ENCODE data around the gene COCH. TPM values are rescaled to one million over a fixed set of nuclear protein-coding genes. Genes with fewer than 3 reads are reported as not detected.

Gene COCH
- 0.40 and 1.5 TPM in 2 replicates for total RNA-seq (2014; rRNA removed)
- polyA plus RNA-seq (2012), result 0.67 TPM

DNA sequence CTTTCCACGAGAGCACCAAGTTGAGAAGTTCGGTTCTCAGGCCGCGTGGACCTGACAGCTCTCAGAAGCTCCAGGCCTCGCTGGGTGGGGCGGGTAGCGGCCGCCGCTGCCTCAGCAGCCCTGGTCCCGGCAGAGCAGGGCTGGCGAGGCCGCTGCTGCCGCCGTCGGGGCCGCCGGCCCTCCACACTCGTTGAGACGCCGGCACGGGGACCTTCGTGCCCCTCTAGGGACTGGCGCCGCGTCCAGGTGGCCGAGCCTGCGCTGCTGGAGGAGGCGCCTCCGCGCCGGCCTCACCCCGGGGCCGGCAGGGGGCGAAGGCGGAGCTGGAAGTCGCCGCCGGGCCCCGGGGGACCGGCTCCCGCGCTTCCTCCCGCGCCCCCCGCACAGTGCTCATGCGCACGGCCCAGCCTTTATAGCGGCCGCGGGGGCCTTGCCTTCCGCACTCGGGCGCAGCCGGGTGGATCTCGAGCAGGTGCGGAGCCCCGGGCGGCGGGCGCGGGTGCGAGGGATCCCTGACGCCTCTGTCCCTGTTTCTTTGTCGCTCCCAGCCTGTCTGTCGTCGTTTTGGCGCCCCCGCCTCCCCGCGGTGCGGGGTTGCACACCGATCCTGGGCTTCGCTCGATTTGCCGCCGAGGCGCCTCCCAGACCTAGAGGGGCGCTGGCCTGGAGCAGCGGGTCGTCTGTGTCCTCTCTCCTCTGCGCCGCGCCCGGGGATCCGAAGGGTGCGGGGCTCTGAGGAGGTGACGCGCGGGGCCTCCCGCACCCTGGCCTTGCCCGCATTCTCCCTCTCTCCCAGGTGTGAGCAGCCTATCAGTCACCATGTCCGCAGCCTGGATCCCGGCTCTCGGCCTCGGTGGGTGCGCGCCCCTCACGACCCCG, at the start of gene COCH:
COCH (plus strand) TSS at position 440 of the 879 bp plus-strand sequence; CDS start at position 820, 380 bp downstream.
- DNase-seq (ENCODE audit: low read depth), result no peak

DNA sequence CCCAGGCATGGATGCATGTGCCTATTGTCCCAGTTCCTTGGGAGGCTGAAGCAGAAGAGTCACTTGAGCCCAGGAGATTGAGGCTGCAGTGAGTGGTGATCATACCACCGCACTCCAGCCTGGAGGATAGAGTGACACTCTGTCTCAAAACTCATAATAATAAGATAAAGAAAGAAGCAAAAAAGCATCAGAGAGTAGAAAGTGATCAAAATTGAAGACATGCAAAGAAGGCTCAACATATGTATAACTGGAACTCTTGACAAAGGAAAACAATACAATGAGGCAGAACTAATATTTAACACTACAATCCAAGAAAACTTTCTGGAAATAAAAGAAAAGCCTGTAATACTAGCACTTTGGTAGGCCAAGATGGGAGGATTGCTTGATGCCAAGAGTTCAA, 48.3 kb upstream of the COCH start:
- no peak for DNase-seq (ENCODE audit: low read depth)

- DNase-seq (ENCODE audit: low read depth), result no peak
These were observed 44.5 kb upstream of the COCH start for GRCh38 chr14:30829853-30830252.

- no peak for DNase-seq (ENCODE audit: low read depth)
These were observed 40.0 kb upstream of the COCH start for GRCh38 chr14:30834353-30834752.

GRCh38 chr14:30838351-30838750, 36.0 kb upstream of the COCH start:
- DNase-seq (ENCODE audit: low read depth), result no peak

- DNase-seq (ENCODE audit: low read depth), result no peak
These were observed 34.1 kb upstream of the COCH start for GRCh38 chr14:30840086-30840779.

DNA sequence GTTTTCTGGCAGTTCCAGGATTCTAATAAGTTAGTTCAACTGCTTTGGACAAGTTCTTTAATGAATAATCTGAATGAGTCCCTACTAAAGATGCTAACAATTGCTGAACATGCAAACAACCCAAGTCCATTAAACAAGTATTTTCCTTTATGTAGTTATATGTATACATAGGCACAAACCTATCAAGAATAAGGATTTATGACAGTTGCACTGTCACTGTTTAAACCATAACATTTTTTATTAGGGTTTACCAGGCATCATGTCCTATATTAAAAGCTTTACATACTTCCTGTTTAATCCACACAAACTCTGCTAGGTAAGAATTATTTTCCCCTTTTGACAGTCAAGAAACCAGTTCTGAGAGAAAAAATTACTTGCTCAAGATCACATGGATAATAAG, 31.9 kb upstream of the COCH start:
- DNase-seq (ENCODE audit: low read depth), result no peak

- no peak for DNase-seq (ENCODE audit: low read depth)
These were observed 25.7 kb upstream of the COCH start for GRCh38 chr14:30848449-30849240.

DNA sequence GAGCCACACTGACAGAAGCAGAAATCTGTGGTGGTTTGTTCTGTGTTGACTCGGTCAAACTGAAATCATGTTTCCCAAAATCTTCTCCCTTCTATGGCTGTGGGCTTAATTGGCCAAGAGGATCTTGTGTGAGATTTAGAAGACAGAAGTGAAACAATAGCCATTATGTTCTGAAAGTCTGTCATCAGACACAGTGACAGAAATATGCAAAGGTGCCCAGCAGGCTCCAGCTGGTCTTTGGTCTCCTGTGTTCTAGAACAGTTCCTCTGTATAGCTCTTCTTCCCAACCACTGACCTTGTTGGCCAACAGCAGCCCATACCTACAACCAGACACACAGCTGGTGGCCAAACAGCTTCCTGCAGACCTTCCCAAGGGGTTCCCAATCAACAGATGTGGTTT, 25.0 kb upstream of the COCH start:
- DNase-seq (ENCODE audit: low read depth), result no peak

DNA sequence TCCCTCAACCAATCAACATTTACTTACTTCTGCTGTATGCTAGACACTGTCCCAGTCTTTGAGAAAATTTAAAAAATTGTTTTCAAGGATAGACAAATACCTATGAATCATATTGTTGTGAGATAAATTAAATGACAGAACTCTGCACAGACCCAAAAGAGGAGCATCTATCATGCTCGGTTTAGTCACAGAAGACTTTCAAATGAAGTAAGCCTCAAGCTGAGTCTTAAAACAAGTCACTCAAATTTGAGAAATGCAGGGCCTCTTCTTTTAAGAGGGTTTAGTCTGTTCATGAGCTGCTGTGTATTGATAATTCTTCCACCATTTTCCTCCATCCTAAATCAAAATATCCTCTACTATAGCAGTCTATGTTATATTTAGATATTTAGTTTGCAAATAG, 24.4 kb upstream of the COCH start:
- no peak for DNase-seq (ENCODE audit: low read depth)

GRCh38 chr14:30853946-30854345, 20.4 kb upstream of the COCH start:
- DNase-seq (ENCODE audit: low read depth), result no peak

- no peak for DNase-seq (ENCODE audit: low read depth)
These were observed 19.9 kb upstream of the COCH start for GRCh38 chr14:30854492-30854891.

- no peak for DNase-seq (ENCODE audit: low read depth)
These were observed 18.9 kb upstream of the COCH start for GRCh38 chr14:30855345-30856037.

DNA sequence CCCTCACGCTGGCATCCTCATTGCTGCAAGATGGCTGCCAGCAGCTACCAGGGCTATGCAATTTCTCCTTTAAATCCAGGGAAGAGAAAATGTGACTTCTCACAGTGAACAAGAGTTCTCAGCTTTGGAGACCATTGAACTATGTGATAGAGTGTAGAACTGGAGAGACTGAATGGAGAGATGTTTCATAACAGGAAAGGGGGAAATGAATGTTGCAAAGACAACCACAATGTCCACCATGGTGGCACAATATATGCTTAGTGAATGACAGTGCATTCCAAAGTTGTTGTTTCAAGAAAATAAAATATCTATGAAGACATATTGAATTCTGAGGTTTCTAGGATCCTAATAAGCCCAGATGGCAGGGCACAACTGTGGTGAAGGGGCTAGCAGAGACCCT, 13.2 kb upstream of the COCH start:
- DNase-seq (ENCODE audit: low read depth), result peak; percentile 14

DNA sequence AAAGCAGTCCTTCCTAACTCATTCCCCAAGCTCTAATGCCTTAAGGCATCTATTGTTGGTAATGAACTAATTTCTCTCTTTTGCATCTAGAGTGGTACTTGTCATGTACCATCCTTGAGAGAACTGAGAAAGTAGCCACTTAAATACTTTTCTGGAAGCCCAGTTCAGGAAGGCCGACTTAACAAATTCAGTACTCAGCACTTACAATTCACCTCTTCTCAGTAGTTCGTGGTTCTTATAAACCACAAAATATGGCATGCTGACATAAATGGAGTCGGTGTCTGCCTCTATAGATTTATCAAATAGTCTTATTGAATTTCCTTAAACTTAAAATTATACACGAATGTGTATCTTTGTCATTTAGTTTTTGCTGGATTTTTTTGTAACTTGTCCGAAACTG, 9.4 kb upstream of the COCH start:
- no peak for DNase-seq (ENCODE audit: low read depth)

DNA sequence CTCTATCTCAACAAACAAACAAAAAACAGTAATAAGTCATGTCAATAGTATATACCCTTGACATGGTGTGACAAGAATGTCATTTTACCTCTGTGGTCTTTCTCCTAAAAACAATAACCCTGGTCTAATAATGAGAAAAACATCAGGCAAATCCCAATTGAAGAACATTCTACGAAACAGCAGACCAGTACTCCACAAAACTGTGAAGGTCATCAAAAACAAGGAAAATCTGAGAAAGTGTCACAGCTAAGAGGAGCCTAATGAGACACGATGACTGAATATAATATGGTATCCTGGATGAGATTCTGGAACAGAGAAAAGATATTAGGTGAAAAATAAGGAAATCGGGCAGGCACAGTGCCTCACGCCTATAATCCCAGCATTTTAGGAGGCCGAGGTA, 5.6 kb upstream of the COCH start:
- DNase-seq (ENCODE audit: low read depth), result no peak

DNA sequence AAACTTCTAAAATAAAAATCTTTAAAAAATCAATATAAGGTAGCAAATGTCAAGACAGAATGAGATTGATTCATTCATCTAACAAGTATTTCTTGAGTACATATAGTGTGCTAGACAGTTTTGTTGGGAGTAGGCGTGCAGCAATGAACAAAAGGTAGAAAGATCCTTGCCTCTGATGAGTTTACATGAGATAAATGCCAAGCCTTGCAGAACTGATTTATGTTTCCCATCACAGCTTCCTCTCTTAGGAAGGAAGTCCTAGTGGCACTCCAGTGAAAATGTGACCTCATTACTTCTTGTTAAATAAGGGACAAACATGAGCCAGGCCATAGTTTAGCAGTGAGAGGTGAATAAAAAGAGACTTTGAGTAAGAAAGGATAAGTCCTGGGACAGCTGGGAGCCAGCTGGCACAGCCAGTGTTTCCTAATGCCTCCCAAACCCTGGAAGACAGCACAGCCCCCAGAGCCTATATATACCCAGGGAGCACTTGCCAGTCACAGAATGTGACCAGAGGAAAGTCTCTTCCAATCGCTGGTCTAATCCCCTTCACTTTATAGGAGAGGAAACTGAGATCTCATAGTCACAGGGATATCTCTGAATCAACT, 4.7 kb upstream of the COCH start:
- DNase-seq (ENCODE audit: low read depth), result peak; percentile 6

- no peak for DNase-seq (ENCODE audit: low read depth)
These were observed 1.8 kb upstream of the COCH start for GRCh38 chr14:30872602-30873001.

DNA sequence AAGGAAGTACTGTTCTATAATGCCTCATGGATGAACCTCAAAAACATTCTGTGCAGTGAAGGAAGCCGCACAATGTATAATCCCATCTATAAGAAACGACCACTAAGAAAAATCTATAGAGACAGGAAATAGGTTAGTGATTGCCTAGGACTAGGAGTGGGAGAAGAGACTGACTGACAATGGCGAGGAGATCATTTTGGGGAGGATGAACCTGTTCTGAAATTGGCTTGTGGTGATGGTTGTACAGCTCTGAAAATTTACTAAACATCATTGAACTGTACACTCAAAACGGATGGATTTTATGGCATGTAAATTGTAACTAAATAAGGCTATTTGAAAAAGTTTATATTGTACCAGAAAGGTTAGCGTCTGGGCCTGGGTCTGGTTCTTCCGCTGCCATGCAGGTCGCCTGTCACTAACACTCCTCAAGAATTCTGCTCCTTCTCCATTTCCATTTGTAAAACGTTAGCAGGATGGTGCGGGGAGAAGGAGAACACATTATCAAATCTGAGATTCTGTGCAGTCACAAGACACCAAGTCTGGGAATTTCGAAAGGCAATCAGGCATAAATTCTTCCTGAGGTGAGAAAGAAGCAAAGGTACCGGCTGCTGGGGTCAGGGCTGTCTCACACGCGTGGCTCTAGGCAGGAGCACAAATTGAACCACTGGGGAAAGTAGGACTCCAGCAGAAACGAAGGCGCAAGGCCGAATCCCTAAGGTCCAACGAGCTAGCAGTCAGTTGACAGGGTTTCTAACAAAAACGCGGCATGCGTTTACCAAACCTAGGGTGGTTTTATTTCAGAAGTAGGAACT, 845 bp upstream of the COCH start:
- no peak for DNase-seq (ENCODE audit: low read depth)
